PC-3 (cell line): ENCODE results near the gene CDK15. TPM values are rescaled to one million over a fixed set of nuclear protein-coding genes. Genes with fewer than 3 reads are reported as not detected.

Experiments used
- ATAC-seq: fragments of 200-7000 bp; cut with Tn5 transposase; 2 replicates; pipeline ENCODE4 v1.9.1; 2020; ENCODE audit warnings: mild to moderate bottlenecking, moderate library complexity
- BruUV-seq: library from RNA; stranded (reverse); fragments of 400-500 nt; replicated peaks from 2 replicates; lab custom pipeline; 2021; lab: Mats Ljungman, UMichigan
- CTCF ChIA-PET: fragments of 300-600 bp; sonication (Branson Sonifier 250); formaldehyde crosslinking; loops from one replicate; lab custom pipeline; 2022; ENCODE audit warnings: antibody characterized with exemption; lab: Charles Lee
- POLR2A ChIA-PET: fragments of 300-600 bp; sonication (Branson Sonifier 250); formaldehyde crosslinking; loops from one replicate; lab custom pipeline; 2022; ENCODE audit warnings: antibody characterized with exemption; ENCODE audit not compliant: unreplicated experiment; lab: Charles Lee
- DNase-seq: peaks from one replicate; pipeline ENCODE4 v3.0.0-alpha.2; 2015
- H2AFZ ChIP-seq: fragments of 300-600 bp; sonication (generic); 2 replicates; pipeline ENCODE4 v1.6.0; 2016; ENCODE audit warnings: antibody characterized with exemption, low read length
- H3F3A ChIP-seq: fragments of 300-600 bp; sonication (generic); one replicate; pipeline ENCODE4 v1.6.0; 2017; ENCODE audit warnings: antibody characterized with exemption, low read length, control low read depth, mild to moderate bottlenecking; ENCODE audit not compliant: unreplicated experiment
- H3K27ac ChIP-seq: fragments of 300-600 bp; sonication (generic); 2 replicates; pipeline ENCODE4 v1.5.1; 2016; ENCODE audit warnings: mild to moderate bottlenecking, low read length
- H3K27me3 ChIP-seq: fragments of 300-600 bp; sonication (generic); 2 replicates; pipeline ENCODE4 v1.6.1; 2016; ENCODE audit warnings: low read length, mixed read lengths
- H3K36me3 ChIP-seq: fragments of 300-600 bp; sonication (generic); 2 replicates; pipeline ENCODE4 v1.6.1; 2016; ENCODE audit warnings: low read depth, mixed run types, low read length, mixed read lengths
- H3K4me1 ChIP-seq: fragments of 300-600 bp; sonication (generic); 2 replicates; pipeline ENCODE4 v1.5.1; 2016; ENCODE audit warnings: low read length; ENCODE audit not compliant: insufficient read depth
- H3K4me2 ChIP-seq: fragments of 300-600 bp; sonication (generic); 2 replicates; pipeline ENCODE4 v1.6.0; 2016; ENCODE audit warnings: low read length
- H3K4me3 ChIP-seq: fragments of 300-600 bp; sonication (generic); 2 replicates; pipeline ENCODE4 v1.5.1; 2016; ENCODE audit warnings: mild to moderate bottlenecking, low read length, mixed read lengths
- H3K79me2 ChIP-seq: fragments of 300-600 bp; sonication (generic); 2 replicates; pipeline ENCODE4 v1.6.1; 2017; ENCODE audit warnings: low read length, mixed read lengths
- H3K9ac ChIP-seq: fragments of 300-600 bp; sonication (generic); 2 replicates; pipeline ENCODE4 v1.6.0; 2016; ENCODE audit warnings: mild to moderate bottlenecking, low read length
- H3K9me2 ChIP-seq: fragments of 300-600 bp; sonication (generic); replicated peaks from 2 replicates; pipeline ENCODE4 v1.6.1; 2016; ENCODE audit warnings: mixed run types, low read length, mixed read lengths
- H3K9me3 ChIP-seq: fragments of 300-600 bp; sonication (generic); 2 replicates; pipeline ENCODE4 v1.6.1; 2016; ENCODE audit warnings: low read length, mixed read lengths
- H4K20me1 ChIP-seq: fragments of 300-600 bp; sonication (generic); 2 replicates; pipeline ENCODE4 v1.6.1; 2016; ENCODE audit warnings: low read length, mixed read lengths
- EZH2 ChIP-seq: fragments of 300-600 bp; sonication (generic); IDR thresholded peaks from one replicate; pipeline ENCODE4 v1.6.1; 2017; ENCODE audit warnings: antibody characterized with exemption, mild to moderate bottlenecking, low read length; ENCODE audit not compliant: unreplicated experiment
- EZH2phosphoT487 ChIP-seq: fragments of 300-600 bp; sonication (generic); IDR thresholded peaks from 2 replicates; pipeline ENCODE4 v1.6.1; 2018; ENCODE audit warnings: mild to moderate bottlenecking, antibody characterized with exemption, low read length, borderline replicate concordance
- intact Hi-C: fragments of 100-400 bp; cut with micrococcal nuclease; formaldehyde crosslinking; loops from 2 replicates; pipeline ENCODE4 v1.9.0; 2023
- total RNA-seq: library from RNA; depleted of rRNA; stranded (reverse); fragments of >200 nt; gene quantifications from 2 replicates; pipeline ENCODE4 v1.2.3, GENCODE V29; 2014
- TF ChIP-seq, protein P1 (sequence below): fragments of 300-600 bp; sonication (generic); conservative IDR thresholded peaks from 2 replicates; pipeline ENCODE4 v1.5.1; 2017; ENCODE audit warnings: antibody characterized with exemption, low read depth, mild to moderate bottlenecking, low read length

CDK15 gene
- total RNA-seq, 1 experiment from 2014 or later, result 2.4 TPM

DNA sequence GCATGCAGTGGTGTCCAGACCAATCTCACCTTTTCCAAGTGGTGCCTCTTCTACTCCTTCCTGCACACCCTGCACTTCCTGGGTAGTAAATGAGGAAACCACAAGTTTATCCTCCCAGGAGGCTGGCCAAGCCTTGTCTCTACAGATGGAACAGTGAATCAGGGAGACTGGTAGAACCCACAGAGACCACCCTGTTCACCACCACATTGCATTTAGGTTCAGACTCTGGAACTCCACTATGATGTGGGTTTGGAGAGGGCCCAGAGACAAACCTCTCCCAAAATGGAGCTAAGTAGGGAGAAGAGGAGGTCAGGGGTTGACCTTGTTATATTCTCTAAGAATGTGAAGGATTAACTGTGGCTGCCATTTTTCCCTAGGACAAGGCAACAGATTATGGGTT lies 124.5 kb downstream of the CDK15 start:
- Histone ChIP-seq H3K4me3 (no peak overlapping the region), H3K4me1 (no peaks in the 10 kb centered on the region), H3F3A (no peaks in the 10 kb centered on the region), H2AFZ (no peak overlapping the region), H3K79me2 (no peaks in the 10 kb centered on the region), H3K27ac (no peak overlapping the region), H3K36me3 (no peaks in the 10 kb centered on the region), H3K9me2 (no peaks in the 10 kb centered on the region), H3K4me2 (no peak overlapping the region), H3K9ac (no peak overlapping the region), H4K20me1 (no peaks in the 10 kb centered on the region), H3K27me3 (no peaks in the 10 kb centered on the region), H3K9me3 (no peaks in the 10 kb centered on the region)
- TF ChIP-seq, protein P1, sequence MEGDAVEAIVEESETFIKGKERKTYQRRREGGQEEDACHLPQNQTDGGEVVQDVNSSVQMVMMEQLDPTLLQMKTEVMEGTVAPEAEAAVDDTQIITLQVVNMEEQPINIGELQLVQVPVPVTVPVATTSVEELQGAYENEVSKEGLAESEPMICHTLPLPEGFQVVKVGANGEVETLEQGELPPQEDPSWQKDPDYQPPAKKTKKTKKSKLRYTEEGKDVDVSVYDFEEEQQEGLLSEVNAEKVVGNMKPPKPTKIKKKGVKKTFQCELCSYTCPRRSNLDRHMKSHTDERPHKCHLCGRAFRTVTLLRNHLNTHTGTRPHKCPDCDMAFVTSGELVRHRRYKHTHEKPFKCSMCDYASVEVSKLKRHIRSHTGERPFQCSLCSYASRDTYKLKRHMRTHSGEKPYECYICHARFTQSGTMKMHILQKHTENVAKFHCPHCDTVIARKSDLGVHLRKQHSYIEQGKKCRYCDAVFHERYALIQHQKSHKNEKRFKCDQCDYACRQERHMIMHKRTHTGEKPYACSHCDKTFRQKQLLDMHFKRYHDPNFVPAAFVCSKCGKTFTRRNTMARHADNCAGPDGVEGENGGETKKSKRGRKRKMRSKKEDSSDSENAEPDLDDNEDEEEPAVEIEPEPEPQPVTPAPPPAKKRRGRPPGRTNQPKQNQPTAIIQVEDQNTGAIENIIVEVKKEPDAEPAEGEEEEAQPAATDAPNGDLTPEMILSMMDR, result no peak
- TF ChIP-seq EZH2phosphoT487 (no peak), EZH2 (no peak)
- ChIA-PET POLR2A (no interaction called here), CTCF (no interaction called here)
- ATAC-seq (no peak), DNase-seq (no peak)
- BruUV-seq, result no TSS peak
- intact Hi-C loops, result no loop called here

DNA sequence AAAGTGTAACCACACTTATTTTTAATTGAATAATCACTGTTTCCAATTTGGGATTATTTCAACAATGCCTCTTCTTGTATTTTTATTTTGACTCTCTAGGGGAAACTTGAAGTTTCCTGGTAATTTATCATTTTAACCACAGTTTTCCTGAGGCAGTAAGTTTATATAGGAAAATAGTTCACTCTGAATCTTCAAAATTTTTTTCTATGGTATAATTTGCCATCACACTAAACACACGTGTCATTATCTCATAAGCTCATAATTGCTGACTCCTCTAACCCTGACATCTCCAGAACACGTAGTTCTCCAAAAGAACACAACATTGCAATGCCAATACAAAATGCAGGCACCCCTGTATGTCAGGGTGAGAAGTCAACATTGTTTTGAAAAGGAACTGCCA lies 125.1 kb downstream of the CDK15 start:
- H3K9ac ChIP-seq, result no peak overlapping the region
- no peak for TF ChIP-seq EZH2
- TF ChIP-seq, protein P1, result no peak
- no peak for TF ChIP-seq EZH2phosphoT487
- H3K4me1 ChIP-seq, result no peaks in the 10 kb centered on the region
- intact Hi-C loops, result no loop called here
- H3K4me3 ChIP-seq, result no peak overlapping the region
- no peak for ATAC-seq
- H3K4me2 ChIP-seq, result no peak overlapping the region
- H4K20me1 ChIP-seq, result no peaks in the 10 kb centered on the region
- no peaks in the 10 kb centered on the region for H3K9me3 ChIP-seq
- no TSS peak for BruUV-seq
- H3K79me2 ChIP-seq, result no peaks in the 10 kb centered on the region
- no peak overlapping the region for H3K27ac ChIP-seq
- H2AFZ ChIP-seq, result no peak overlapping the region
- H3K27me3 ChIP-seq, result no peaks in the 10 kb centered on the region
- ChIA-PET POLR2A (no interaction called here), CTCF (no interaction called here)
- no peaks in the 10 kb centered on the region for H3K36me3 ChIP-seq
- H3F3A ChIP-seq, result no peaks in the 10 kb centered on the region
- no peak for DNase-seq
- H3K9me2 ChIP-seq, result no peaks in the 10 kb centered on the region

DNA sequence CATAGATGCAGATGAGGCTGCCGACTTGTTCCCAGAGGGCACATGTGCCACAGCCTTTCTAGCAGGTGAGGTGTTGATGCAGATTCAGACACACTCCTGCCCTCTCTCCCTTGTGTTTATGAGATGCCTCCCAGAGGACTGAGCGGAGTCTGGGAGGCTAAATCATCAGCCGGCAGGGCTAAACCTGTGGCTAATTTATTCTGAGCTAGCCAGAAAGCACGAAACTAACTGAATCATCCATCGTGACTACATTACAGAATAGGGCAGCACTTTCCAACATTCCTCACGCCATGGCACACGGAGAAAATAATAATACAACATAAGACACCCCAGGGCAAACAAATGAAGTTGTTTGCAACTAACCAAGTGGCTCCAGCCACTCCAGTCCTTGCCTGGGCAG lies 125.6 kb downstream of the CDK15 start:
- intact Hi-C loops, result no loop called here
- Histone ChIP-seq H4K20me1 (no peaks in the 10 kb centered on the region), H3K9ac (no peak overlapping the region), H3F3A (no peaks in the 10 kb centered on the region), H3K4me1 (no peaks in the 10 kb centered on the region), H3K4me2 (no peak overlapping the region), H3K9me3 (no peaks in the 10 kb centered on the region), H3K27ac (no peak overlapping the region), H3K27me3 (no peaks in the 10 kb centered on the region), H3K79me2 (no peaks in the 10 kb centered on the region), H3K9me2 (no peaks in the 10 kb centered on the region), H3K4me3 (no peak overlapping the region), H3K36me3 (no peaks in the 10 kb centered on the region), H2AFZ (no peak overlapping the region)
- ChIA-PET CTCF (no interaction called here), POLR2A (no interaction called here)
- ATAC-seq, result no peak
- TF ChIP-seq, protein P1, result no peak
- TF ChIP-seq EZH2phosphoT487 (no peak), EZH2 (no peak)
- DNase-seq, result no peak
- BruUV-seq, result no TSS peak
